ENCODE data around the gene GATA2.

Gene GATA2

DNA sequence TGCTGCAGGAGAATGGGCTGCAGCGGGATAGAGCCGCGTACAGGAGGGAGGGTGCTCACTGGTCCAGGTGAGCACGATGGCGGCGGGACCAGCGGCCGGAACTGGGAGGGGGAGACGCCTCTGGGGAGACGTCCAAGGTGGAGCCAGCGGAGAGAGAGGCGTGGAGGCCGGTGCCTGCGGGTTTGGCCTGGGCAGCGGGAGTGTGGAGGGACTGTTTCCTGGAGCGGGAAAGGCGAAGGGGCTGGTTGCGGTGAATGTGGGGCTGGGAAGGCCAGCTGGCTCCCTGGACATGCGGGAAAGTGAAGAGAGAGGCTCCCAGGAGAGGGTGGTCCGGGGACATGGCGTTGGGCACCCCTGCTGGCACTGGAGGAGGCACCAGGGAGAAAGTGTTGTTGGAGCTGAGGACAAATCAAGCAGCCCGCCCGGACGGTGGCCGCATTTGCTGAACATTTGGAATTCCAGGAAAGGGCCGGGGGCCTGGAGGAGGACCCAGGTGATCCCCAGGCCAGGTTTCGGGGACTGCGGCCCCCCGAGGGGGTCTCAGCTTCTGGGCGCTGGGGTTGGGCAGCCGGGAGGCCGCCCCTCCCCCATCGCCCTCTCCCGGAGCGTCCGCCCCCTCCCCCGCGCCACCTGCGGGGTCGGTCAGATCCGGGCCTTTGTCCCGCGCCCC lies 60.6 kb downstream of the GATA2 start:
- DNase-seq = no peak

DNA sequence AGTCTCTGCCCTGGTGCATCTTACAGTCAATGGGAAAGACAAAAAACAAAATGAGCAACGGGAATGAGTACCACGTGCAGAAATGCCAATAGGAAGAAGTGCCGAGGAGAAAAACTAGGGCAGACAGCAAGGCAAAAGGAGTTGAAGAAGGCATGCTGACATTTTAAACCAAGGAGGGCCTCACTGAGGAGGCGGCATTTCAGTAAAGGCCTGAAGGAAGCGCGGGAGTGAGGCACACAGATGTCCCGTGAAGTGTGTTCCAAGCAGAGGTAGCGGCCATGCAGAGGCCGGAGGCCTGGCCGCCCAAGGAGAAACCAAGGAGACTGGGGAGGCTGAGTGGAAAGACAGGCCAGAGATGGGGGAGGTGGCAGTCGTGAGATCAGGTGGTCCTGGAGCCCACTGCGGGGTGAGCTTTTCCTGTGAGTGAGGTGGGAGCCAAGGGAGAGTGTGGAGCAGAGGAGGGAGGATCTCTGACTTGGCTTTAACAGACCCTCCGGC lies 61.1 kb downstream of the GATA2 start:
- no peak for DNase-seq

DNA sequence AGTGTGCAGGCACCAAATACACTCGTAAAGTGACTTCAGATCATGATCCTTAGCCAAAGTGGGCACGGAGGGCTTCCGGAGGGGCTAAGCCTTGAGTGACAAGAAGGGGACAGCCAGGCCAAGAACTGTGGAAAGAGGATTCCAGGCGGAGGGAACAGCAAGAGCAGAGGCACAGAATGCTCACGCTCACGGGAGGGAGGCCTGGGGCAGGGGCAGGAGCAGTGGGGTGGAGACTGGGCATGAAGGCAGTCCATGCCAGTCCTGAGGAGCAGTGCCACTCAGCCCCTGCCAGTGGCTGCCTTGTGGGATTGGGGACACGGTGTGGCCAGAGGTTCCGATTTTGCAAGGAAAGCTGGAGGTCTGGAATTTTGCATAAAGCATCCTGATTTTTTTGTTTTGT lies 62.3 kb downstream of the GATA2 start:
- no peak for DNase-seq

DNA sequence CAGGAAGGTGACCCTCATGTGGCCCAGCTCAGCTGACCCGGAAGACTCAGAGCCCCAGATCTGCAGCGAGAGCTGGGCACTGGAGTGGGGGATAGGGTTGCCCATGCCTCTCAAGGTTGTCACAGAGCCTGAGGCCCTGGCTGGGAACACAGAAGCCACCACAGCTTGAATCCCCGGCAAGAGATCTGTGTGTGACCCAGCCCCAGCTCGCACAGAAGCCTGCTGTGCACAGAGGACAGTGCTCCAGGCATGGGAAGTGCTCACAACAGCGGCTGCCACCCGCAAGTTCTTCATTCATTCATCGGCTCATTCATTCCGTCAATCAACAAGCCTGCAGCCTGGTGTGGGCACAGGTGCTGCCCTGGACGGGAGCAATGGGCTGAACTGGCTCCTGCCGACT lies 62.7 kb downstream of the GATA2 start:
- DNase-seq = no peak

DNA sequence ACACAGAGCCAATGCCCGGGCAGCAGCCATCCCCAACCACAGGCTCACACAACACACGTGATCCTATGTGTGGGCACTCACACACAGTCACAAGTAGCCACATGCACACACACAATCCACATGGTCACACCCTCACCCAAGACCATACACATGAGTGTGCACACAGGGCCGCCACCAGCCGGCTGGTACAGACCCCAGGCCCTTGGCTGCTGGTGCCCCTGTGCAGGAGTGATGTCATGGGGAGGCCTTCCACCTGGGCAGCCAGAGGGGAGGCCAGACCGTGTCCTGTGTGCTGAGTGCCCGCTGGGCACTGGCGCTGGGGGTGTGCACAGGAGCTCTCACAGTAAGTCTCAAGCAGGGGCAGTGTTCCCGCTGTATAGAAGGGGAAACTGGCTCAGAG lies 63.2 kb downstream of the GATA2 start:
- DNase-seq = no peak
